Activated CD4-positive, alpha-beta T cell treated with anti-CD3 and anti-CD28 coated beads for 1 hour (primary cell): ENCODE measurements around the gene NEK10.

Experiments
- DNase-seq: peaks from one replicate; pipeline ENCODE4 v3.0.0-alpha.2; 2020

The NEK10 gene

GRCh38 chr3:27093771-27094170 is 275.4 kb downstream of the NEK10 start:
- no peak for DNase-seq

DNA sequence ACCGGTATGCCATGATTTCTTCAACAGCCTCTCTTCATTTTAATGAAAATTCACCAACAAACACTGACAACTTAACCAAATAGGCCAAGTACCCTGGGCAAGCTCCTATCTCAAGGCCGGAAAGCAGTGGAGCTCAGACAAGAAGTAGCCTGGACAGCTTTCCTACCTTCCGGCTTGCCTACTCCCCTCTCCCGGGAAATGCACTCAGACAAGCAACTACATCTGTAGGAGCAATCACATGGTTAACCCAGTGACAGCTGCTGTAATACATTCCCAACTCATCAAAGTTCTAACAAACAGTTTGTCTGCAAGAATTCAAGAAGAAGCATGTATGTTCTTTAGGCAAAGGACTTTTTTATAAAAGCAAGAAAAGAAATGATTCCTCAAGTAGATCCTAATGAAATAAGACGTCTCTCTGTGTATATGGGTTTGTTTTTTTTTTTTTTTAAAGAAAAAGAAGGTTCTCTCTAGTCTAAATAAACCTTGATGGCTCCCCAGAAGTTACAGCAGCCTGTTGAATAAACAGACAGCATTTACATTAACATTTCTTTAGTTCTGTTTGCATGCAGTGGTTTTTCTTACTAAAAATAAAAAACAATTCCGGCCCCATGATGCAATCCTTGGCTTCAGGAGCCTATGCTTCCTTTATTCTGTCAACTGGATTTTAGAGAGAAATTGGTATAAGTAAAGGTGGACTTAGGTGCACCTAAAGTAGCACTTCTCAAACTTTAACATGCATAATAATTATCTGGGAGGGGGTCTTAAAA is 278.7 kb downstream of the NEK10 start:
- DNase-seq: no peak

DNA sequence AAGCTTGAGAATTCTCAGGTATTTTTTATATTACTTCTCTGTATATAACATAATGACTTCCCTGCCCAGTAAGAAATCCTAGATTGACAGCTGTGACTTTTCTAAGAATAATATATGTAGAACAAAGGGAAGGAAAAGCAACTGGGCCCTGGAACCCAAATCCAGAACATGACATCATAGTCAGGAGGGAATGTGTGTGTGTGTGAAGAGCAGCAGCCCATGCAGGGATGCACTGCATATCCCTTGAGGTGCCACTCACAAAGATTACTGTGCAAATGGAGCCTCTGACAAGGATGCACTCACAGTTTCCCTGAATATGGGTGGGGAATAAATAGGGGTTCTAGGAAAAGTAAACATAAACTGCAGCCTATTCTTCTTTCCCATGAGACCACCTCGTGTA is 279.5 kb downstream of the NEK10 start:
- DNase-seq: no peak

DNA sequence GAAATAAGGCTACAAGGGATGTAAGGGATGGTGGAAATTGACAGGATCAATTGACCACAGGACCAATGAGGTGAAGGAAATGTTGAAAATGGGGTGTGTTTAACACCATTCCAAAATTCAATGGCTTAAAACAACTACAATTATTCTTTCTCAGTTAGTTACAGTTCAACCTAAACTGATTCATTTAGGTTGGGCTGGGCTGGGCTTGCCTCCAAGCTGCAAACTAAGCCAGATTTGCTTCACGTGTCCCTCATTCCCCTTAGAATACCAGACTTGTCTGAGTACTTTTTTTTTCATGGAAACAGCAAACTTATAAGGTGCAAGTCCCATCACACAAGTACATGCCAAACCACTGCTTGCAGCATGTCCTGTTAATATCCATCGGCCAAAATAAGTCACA is 280.1 kb downstream of the NEK10 start:
- DNase-seq: no peak

- DNase-seq: no peak
Observed at GRCh38 chr3:27085829-27086730, 283.1 kb downstream of the NEK10 start.

GRCh38 chr3:27081992-27082607 is 287.1 kb downstream of the NEK10 start:
- DNase-seq: no peak

GRCh38 chr3:27081566-27081965 is 287.6 kb downstream of the NEK10 start:
- DNase-seq: no peak

DNA sequence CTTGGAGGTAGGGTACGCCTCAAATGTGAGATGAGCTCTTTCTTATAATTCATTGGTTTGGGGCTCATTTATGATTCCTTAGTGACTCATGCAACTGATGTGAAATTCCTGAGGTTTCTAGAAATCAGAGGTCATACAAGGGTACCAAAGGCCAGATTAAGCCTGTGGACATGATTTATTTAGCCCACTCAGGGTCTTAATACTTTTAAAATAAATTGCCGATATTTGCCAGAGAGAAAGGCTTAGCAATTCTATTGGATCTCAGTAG is 289.0 kb downstream of the NEK10 start:
- no peak for DNase-seq

GRCh38 chr3:27079427-27080257 is 289.5 kb downstream of the NEK10 start:
- no peak for DNase-seq

- no peak for DNase-seq
Observed at GRCh38 chr3:27078246-27078913, 290.8 kb downstream of the NEK10 start.

- DNase-seq: no peak
Observed at GRCh38 chr3:27076815-27077630, 292.2 kb downstream of the NEK10 start.

DNA sequence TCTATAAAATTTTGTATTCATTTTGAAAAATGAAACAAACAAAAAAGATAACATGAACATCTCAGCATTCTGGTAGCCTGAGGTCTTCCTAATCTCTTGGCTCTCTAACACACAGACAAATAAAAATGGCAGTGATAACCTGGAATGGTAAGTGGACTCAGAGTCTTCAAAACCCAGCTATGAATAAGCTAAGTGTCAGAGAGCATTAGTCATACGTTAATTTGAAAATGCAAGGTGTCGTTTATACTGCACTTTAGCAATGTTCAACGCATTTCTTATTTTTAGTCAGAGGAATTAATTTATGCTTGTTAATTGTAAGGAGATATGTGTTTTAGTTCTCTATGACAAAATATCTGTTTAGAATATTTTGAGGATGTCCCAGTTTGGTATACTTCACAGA is 294.3 kb downstream of the NEK10 start:
- DNase-seq: no peak

DNA sequence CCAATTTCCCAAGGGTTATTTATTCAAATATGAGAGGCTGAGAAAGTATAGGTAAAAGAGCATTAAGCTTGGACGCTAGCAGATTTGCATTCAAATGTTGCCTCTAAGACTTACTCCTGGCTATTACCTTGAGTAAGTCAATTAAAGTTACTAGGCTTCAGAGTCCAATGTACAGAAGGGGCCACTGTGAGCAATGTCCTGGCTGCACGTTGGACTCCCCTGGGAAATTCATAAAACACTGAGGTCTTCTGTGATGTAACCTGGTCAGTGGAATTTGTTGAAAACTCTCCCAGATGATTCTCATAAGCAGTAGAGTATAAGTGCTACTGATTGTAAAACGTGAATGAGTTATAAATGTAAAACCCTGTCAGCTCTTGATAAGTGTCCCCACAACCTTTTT is 295.3 kb downstream of the NEK10 start:
- no peak for DNase-seq

GRCh38 chr3:27072810-27073651 is 296.2 kb downstream of the NEK10 start:
- no peak for DNase-seq

DNA sequence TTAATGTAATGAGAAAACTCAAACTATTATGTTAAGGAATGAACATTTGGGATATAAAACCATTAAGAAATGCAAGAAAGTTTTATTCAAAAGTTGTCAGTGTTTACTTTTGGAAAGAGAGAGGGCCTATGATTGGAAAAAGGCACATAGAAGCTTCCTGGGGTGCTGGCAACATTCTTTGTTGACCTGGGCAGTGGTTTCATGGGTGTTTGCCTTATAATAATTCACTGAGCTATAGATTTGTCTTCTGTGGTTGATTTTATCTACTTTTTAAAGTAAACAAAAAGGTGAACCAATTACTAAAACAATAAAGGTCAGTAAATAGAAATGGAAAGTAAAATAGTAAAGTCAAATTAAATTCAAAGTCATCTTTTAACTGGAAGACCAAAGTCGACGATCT is 308.8 kb downstream of the NEK10 start:
- DNase-seq: no peak
